Subcutaneous adipose tissue (tissue), 4 donors: ENCODE data around the gene TIMP3. TPM values are rescaled to one million over a fixed set of nuclear protein-coding genes. Genes with fewer than 3 reads are reported as not detected.

Source experiments
- total RNA-seq, 4 donors: library from RNA; depleted of rRNA; stranded (reverse); fragments of >200 nt; gene quantifications; one replicate each; pipeline ENCODE4 v1.1.0, GENCODE V29; 2016
- TF ChIP-seq, protein P1 (sequence below): fragments of 450-650 bp; IDR thresholded peaks from one replicate; pipeline ENCODE4 v1.5.1; 2016; ENCODE audit warnings: low read depth, mild to moderate bottlenecking, control low read depth, antibody characterized with exemption, moderate library complexity

The TIMP3 gene
- total RNA-seq, 4 donors from 2014 or later, result 273 to 1,550 (median 1,225) TPM

DNA sequence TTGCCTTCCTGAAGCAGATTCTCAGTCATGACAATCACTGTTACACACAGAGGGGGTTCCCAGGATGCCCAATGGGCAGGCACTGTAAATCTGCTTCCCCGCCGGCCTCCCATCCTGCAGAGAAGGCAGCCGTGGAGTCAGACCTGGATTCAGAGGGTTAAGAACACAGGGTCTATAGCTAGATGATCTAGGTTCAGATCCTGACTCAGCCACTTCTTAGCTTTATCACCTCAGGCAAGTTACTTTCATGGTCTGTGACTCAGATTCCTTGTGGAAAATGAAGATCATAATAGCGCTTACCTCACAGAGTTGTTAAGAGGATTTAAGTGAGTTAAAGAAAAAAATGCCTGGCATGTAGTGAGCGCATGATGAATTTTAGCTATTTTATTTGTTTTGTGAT lies 95.9 kb downstream of the TIMP3 start:
- TF ChIP-seq, protein P1, sequence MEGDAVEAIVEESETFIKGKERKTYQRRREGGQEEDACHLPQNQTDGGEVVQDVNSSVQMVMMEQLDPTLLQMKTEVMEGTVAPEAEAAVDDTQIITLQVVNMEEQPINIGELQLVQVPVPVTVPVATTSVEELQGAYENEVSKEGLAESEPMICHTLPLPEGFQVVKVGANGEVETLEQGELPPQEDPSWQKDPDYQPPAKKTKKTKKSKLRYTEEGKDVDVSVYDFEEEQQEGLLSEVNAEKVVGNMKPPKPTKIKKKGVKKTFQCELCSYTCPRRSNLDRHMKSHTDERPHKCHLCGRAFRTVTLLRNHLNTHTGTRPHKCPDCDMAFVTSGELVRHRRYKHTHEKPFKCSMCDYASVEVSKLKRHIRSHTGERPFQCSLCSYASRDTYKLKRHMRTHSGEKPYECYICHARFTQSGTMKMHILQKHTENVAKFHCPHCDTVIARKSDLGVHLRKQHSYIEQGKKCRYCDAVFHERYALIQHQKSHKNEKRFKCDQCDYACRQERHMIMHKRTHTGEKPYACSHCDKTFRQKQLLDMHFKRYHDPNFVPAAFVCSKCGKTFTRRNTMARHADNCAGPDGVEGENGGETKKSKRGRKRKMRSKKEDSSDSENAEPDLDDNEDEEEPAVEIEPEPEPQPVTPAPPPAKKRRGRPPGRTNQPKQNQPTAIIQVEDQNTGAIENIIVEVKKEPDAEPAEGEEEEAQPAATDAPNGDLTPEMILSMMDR, result no peak

DNA sequence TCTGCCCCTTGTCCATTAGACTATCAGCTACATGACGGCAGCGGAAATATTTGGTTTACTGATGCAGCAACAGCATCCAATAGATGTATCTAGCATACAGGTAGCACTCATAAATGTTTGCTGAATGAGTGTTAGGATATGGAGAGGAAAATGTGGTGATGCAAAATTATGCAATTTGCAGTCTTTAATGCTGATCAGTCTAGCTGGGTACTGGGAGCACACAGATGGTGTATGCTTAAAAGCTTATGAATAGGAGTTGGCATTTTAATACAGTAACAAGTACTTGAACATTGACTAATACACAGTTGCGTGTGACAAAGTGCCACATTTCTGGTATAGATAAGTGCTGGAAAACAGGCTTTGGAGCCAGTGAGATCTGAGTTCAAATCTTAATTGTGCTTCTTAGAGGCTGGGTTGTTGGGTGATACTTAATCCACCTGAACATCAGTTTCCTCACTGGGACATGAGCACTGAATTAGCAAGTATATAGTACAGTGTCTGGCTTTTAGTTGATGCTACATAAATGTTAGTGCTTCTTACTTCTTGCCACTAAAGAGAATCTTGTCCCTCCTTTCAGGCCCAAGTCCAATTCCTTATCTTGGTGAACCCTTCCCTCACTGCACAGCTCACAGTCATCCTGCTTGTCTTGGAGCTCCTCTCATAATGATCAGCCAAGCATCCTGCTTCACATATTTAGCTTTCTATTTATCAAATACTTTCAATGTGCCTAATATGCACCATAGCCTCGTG lies 99.6 kb downstream of the TIMP3 start:
- TF ChIP-seq, protein P1, result no peak

DNA sequence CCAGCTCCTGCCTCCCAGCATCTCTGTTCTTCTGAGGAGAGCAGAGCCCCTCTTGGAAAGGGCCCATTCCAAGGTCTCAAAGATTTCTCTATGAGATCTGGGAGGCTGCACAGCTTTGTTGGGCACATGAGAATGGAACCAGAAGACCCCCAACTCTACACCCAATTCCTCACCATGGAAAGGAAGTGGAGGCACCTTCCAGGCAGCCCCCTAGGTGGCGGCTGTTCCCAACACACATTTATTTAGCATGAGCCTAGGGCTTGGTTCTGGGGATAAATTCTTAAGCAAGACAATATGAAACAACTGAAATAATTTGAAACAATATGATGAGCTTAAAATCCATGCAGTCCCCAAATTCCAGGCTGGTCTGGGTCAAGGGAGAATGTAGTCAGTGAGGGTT lies 100.4 kb downstream of the TIMP3 start:
- TF ChIP-seq, protein P1, result no peak

DNA sequence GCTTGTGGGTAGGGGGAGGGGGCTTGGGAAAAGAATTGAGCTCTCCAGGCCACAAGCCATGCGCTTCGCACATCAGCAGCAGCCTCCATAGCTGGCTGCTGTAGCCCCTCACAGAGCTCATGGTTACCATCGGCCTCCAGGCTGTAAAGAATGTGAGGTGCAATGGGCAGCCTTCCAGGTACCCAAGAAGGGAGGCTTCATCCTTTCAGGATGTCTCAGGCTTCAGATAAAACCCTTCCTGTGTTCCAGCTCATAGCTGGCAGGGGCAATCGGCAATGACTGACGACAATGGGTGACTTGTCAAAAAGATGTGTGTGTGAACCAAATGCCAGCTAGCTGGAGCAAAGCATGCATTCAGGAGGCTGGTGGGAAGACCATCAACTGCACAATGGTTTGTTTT lies 102.0 kb downstream of the TIMP3 start:
- TF ChIP-seq, protein P1, result no peak

DNA sequence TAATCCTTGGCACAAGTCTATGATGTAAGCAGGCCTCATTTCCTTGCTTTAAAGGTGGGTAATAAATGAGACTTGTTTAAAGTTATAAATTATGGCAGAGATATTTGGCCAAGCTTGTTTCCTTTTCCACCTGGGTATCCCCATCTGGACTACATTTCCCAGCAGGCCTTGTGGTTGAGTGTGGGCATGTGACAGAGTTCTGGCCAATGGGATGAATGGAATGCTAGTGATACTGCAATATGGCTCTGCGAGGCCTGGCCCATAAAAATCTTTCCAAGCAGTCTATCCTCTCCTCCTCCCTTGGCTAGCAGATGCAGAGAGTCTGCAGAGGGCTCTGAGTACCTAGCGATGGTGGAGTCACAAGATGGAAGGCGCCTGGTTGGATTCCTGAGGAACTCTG lies 102.5 kb downstream of the TIMP3 start:
- TF ChIP-seq, protein P1, result no peak

DNA sequence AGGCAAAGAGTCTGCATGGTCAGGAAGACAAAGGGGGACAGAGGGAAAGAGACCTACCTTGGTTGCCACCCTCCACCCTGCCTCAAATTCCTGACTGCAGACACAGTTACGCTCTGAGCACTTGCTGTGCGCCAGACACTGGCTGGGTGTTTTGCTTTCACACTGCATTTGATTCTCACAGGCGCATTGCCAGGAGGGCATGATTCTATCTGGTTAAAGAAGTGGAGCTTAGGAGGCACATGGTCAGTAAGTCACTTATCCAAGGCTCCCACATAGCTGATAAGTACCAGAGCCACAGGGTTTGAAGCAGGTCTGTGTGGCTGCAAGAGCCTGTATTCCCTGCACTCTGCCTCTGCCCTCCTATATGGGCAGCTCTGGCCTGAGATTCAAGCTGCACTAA lies 103.9 kb downstream of the TIMP3 start:
- TF ChIP-seq, protein P1, result no peak

DNA sequence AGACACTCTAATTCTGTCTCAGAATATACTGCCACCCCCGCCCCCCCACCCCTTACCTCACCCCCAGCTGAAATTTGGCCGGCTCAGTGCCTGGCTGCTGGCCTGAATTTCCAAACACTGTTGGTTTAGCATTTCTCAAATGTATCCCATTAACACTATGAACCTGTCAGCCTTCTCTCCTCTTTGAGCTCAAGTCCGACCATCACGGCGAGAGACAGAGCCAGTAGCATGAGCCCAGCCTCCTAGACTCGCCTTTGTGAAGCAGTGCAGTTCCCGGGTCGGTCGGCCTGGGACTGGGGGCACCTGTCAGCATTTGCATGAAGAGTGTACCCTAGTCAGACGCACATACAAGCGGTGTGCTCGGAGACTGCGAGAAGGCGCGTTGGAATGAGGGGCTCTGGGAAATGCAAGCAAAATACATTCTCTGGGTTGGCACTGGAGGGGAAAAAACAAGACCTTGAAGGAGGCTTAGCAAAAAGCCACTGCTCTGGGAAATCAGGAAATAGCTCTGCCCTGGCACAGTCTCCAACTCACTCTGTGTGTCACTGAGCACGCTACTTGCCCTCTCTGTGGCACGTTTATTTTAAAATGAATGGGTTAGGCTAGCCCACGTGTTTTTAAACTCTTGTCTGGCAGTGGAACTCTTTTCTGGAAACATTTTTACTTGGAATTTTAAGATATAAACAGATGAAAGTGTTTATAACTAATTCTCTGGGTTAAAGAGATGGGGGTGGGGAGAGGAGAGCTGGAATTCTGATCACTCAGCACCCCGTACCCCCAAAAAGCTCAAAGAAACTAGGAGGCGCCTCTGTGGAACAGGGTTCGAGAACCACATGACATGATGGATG lies 108.3 kb downstream of the TIMP3 start:
- TF ChIP-seq, protein P1, result no peak
